H7 (cell line): Measurements from ENCODE around the gene TRIM31. TPM values are rescaled to one million over a fixed set of nuclear protein-coding genes. Genes with fewer than 3 reads are reported as not detected.
"Not testable (repeated sequence)": the region's sequence is repeated elsewhere in the genome, so short reads cannot be mapped to it uniquely, and the experiment has no call there.

Experiments used
- DNase-seq: peaks from one replicate; pipeline ENCODE4 v3.0.0; 2012
- H3K27me3 ChIP-seq: 2 replicates; pipeline ENCODE4 v1.6.0; 2011; ENCODE audit warnings: mild to moderate bottlenecking, low read length; ENCODE audit not compliant: control insufficient read depth, insufficient read depth
- H3K36me3 ChIP-seq: replicated peaks from 2 replicates; pipeline ENCODE4 v1.5.1; 2011; ENCODE audit warnings: low read length; ENCODE audit not compliant: control insufficient read depth, insufficient read depth
- H3K4me3 ChIP-seq: 2 replicates; pipeline ENCODE4 v1.5.1; 2011; ENCODE audit warnings: low read depth, mild to moderate bottlenecking, control low read depth, low read length, moderate library complexity; ENCODE audit not compliant: insufficient read depth
- total RNA-seq: library from RNA; depleted of rRNA; stranded (reverse); fragments of >200 nt; shearing (Covaris generic); gene quantifications from 2 replicates; pipeline ENCODE4 v1.2.3, GENCODE V29; 2014

Gene TRIM31
- total RNA-seq, 1 experiment from 2014 or later, result not detected

DNA sequence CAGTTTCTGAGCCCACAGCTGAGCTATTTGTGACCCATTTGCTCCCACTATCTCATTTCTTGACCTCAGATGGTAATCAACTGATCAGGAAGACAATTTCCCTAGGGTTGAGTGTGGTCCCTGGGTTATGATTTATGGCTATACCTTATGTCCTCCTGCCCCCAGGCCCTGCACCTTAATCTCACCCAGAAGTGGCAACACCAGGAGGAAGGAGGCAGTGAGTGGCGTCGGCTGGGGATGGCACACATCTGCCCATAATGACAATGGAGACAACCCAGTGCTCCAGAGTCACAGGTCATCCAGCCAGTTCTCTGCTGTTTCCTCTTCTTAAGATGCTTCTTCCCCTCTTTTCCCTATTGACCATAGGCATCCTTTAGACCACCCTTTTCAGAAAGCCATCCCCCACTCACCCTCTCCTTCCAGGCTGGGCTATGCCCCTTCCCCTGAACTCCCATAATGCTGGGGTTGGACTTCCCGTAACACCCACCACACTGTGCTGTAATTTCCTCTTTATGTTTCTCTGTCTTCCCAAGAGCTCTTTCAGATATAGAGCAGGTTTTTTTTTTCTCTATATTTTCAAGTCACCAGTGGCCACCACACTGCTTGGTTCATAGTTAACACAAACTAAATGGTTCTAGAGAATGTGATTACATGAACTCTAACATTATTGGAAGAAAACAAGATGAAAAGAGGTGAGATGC lies 40.2 kb upstream of the TRIM31 start:
- peaks cover 4% of the 10 kb centered on the region; the same call in 1 of the 2 replicates for H3K27me3 ChIP-seq
- H3K4me3 ChIP-seq, result no peak overlapping the region
- DNase-seq, result no peak

GRCh38 chr6:30152016-30152673 lies 39.3 kb upstream of the TRIM31 start:
- peaks cover 3% of the 10 kb centered on the region; the same call in 1 of the 2 replicates for H3K27me3 ChIP-seq
- H3K36me3 ChIP-seq, result no peaks in the 10 kb centered on the region
- no peak for DNase-seq
- H3K4me3 ChIP-seq, result no peak overlapping the region

More for the DNA sequence above, 40.2 kb upstream of the TRIM31 start:
- no peaks in the 10 kb centered on the region for H3K36me3 ChIP-seq

- Histone ChIP-seq H3K4me3 (no peak overlapping the region), H3K36me3 (no peaks in the 10 kb centered on the region), H3K27me3 (peaks cover 3% of the 10 kb centered on the region; the same call in 1 of the 2 replicates)
- DNase-seq, result no peak
These were observed 38.7 kb upstream of the TRIM31 start for GRCh38 chr6:30151580-30151979.

DNA sequence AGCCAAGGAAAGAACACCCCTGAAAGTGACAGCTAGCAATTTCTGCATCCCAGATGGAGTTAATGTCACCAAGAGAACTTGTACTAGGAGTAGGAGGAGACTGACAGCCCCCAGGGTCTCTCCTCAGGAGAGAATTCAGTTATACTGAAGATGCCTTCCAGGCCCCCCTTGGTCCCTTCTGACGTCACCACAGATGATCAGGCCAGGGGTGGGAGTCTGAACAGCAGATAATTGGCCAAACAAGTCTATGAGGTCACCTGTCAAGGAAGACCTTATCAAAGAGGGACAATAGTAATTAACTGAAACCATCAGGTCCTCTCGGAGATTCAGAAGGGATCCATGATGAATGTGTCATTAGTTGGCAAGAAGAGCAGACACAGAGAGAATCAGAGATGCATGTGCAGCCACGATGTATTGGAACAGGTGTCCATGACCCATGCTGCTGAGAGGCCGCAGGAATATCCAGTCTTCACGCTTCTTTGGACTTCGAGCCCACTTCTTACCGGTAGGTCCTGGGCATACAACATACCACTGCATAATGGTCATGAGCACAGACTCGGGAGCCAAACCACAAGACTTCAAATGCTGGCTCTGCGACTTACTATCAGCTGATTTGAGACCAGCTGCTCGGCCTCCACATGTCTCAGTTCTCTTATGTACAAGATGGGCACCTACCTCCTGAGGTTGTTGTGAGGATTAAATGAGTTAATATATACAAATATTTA lies 37.9 kb upstream of the TRIM31 start:
- Histone ChIP-seq H3K27me3 (peaks cover 3% of the 10 kb centered on the region; the same call in 1 of the 2 replicates), H3K4me3 (no peak overlapping the region), H3K36me3 (no peaks in the 10 kb centered on the region)
- DNase-seq, result no peak

GRCh38 chr6:30149858-30150550 lies 37.1 kb upstream of the TRIM31 start:
- Histone ChIP-seq H3K27me3 (peaks cover 3% of the 10 kb centered on the region; the same call in 1 of the 2 replicates), H3K36me3 (no peaks in the 10 kb centered on the region), H3K4me3 (no peak overlapping the region)
- no peak for DNase-seq

GRCh38 chr6:30149234-30149633 lies 36.3 kb upstream of the TRIM31 start:
- Histone ChIP-seq H3K36me3 (no peaks in the 10 kb centered on the region), H3K27me3 (peaks cover 5% of the 10 kb centered on the region), H3K4me3 (no peak overlapping the region)
- no peak for DNase-seq

GRCh38 chr6:30147096-30147495 lies 34.2 kb upstream of the TRIM31 start:
- Histone ChIP-seq H3K27me3 (peaks cover 3% of the 10 kb centered on the region), H3K36me3 (no peaks in the 10 kb centered on the region), H3K4me3 (no peak overlapping the region)
- DNase-seq, result no peak

- H3K36me3 ChIP-seq, result no peaks in the 10 kb centered on the region
- H3K27me3 ChIP-seq, result peaks cover 3% of the 10 kb centered on the region
- DNase-seq, result peak; percentile 67
- H3K4me3 ChIP-seq, result no peak overlapping the region
These were observed 32.9 kb upstream of the TRIM31 start for GRCh38 chr6:30145818-30146217.

DNA sequence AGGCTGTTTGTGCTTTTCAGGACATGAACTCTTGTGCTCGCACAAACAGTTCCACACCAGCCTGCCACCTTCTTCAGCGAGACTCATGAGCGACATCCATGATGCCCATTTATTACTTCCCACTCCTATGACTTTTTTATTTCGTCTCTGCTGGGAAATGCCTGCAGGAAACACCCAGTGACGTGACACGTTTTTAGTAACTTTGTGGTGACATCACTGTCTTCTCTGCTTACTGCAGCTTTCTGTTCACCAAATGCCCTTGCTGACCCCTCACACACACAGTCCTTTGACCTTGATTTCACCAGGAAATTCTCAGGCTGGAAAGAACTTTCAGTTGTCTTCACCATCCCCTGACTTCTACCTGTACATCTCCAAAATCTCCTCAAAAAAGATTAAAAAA lies 31.9 kb upstream of the TRIM31 start:
- Histone ChIP-seq H3K36me3 (no peaks in the 10 kb centered on the region), H3K4me3 (no peak overlapping the region), H3K27me3 (peaks cover 2% of the 10 kb centered on the region)
- DNase-seq, result no peak

- Histone ChIP-seq H3K36me3 (no peaks in the 10 kb centered on the region), H3K4me3 (no peak overlapping the region), H3K27me3 (peaks cover 2% of the 10 kb centered on the region)
- no peak for DNase-seq
These were observed 30.9 kb upstream of the TRIM31 start for GRCh38 chr6:30143780-30144179.

DNA sequence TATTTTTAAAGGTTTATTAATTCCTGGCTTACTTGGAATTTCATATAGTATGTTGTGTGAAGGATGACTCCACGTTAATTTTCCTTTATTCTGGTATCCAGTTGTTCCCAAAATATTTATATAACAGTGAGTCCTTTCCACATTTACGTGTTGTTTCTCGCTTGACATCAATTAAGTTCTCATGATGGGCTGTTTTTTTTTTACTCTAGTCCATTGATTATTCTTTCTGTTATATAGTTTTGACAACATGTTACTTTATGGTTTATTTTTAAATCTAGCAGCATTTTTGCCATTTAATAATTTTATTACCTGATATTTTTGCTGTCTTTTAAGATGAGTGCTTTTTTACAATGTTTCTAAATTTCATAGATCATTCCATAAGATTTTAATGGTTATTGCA lies 29.8 kb upstream of the TRIM31 start:
- no peaks in the 10 kb centered on the region for H3K36me3 ChIP-seq
- H3K27me3 ChIP-seq, result peaks cover 2% of the 10 kb centered on the region
- no peak overlapping the region for H3K4me3 ChIP-seq
- DNase-seq, result no peak

- not testable (repeated sequence) for DNase-seq, H3K27me3 ChIP-seq, H3K36me3 ChIP-seq, H3K4me3 ChIP-seq
These were observed 27.4 kb upstream of the TRIM31 start for GRCh38 chr6:30140240-30140639.

- DNase-seq, result no peak
- Histone ChIP-seq H3K36me3 (no peaks in the 10 kb centered on the region), H3K4me3 (no peak overlapping the region), H3K27me3 (peaks cover 6% of the 10 kb centered on the region)
These were observed 23.8 kb upstream of the TRIM31 start for GRCh38 chr6:30136570-30137286.

DNA sequence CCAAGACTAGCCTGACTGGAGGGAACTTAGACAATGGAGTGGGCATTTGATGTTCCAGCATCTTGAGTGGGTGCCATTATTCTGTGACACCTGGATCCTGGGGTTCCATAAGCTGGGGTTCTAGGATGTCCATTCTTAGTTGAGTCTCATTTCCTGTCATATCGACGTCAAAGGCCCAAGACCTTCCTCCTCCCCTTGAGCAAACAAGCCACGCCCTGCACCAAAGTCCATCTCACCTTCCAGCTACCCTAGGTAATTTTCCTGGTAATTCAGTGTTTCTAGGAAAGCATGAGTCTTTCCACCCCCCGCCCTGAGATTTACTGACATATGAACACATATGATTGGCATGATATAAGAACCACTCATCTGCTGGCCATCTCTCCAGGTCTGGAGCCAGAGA lies 22.9 kb upstream of the TRIM31 start, which contains the start of gene TRIM40:
Gene TRIM40 (plus strand): TSS at position 384 of the 400 bp plus-strand sequence. CDS start 897 bp downstream, outside the sequence.
- no peak for DNase-seq
- Histone ChIP-seq H3K27me3 (peaks cover 12% of the 10 kb centered on the region), H3K36me3 (no peaks in the 10 kb centered on the region), H3K4me3 (no peak within 1 kb of the TSS)
